GM18519 (cell line): ENCODE results near the gene EOLA1.
"Not testable (repeated sequence)": the region's sequence is repeated elsewhere in the genome, so short reads cannot be mapped to it uniquely, and the experiment has no call there.

Experiments
- ATAC-seq: cut with Tn5 transposase; IDR thresholded peaks from one replicate; pipeline ENCODE4 v1.9.1; 2021; ENCODE audit warnings: mild to moderate bottlenecking, moderate library complexity; ENCODE audit not compliant: unreplicated experiment, low FRiP score

The EOLA1 gene

GRCh38 chrX:149512225-149512885 is 28.5 kb upstream of the EOLA1 start:
- ATAC-seq = peak; percentile 60

- no peak for ATAC-seq
Observed at GRCh38 chrX:149513825-149514428, 26.9 kb upstream of the EOLA1 start.

DNA sequence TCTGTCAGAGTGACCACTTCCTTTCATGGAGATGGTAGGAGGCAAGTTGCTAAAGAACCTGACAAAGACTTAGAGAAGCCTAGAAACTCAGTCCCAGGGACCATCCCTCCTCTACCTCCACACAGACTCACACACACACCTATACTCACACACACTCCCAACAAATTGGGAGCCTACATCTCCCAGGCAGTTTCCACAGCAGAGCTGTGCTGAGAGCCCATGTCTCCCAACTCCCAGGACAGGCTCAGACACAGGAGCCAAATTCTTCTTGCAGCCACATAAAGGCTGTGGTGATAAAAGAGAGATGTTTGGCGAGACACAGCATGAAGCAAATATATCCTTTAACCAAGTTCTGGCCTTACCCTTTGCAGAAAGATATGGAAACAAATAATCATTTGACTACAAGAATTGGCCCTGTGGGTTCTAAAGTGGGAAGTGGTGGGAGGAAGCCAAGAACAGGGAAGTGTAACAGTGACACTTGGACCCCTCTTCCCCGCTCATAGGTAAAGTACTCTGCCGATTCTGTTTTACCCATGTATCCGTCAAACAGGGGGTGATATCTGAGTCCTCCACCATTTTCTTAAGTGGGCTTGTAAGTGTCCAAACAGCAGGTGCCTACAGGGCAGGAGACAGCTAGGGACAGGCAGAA is 24.7 kb upstream of the EOLA1 start:
- no peak for ATAC-seq

DNA sequence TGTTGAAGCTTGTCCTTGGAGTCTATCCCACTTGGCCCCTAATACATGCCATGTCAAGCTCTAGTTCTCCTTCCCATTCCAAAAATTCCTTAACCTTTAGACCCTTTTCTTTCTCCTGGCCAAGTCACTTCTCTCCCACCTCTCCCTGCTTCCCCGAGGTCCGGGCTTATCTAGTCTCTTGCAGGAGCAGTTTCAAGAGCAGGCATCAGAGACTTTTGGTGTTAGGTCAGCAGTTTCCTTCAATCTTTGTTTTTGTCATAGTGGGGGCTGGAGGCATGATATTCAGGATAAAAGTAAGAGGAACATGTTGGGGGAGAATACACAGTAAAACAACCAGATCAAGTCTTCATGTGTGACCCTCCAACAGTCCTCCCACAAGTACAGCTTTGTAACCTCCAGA is 24.2 kb upstream of the EOLA1 start:
- no peak for ATAC-seq

DNA sequence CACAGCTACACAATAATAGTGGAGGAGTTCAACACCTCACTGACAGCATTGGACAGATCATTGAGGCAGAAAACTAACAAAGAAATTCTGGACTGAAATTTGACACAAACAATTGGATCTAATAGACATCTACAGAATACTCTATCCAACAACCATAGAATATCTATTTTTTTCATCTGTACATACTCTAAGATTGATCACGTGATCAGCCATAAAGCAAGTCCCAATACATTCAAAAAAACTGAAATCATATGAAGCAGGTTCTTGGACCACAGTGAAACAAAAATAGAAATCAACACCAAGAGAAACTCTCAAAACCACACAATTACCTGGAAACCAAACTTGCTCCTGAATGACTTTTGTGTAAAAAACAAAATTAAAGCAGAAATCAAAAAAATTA is 23.5 kb upstream of the EOLA1 start:
- ATAC-seq = no peak

DNA sequence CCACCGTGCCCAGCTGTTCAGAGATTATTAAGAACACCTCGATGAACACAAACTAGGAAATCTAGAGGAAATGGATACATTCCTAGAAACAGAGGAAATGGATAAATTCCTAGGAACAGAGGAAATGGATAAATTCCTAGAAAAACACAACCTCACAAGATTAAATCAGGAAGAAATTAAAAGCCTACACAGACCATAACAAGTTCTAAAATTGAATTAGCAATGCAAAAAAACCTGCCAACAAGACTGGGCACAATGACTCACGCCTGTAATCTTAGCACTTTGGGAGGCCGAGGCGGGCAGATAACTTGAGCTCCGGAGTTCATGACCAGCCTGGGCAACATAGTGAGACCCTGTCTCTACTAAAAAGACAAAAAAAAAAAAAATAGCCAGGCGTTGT is 22.6 kb upstream of the EOLA1 start:
- ATAC-seq = no peak

DNA sequence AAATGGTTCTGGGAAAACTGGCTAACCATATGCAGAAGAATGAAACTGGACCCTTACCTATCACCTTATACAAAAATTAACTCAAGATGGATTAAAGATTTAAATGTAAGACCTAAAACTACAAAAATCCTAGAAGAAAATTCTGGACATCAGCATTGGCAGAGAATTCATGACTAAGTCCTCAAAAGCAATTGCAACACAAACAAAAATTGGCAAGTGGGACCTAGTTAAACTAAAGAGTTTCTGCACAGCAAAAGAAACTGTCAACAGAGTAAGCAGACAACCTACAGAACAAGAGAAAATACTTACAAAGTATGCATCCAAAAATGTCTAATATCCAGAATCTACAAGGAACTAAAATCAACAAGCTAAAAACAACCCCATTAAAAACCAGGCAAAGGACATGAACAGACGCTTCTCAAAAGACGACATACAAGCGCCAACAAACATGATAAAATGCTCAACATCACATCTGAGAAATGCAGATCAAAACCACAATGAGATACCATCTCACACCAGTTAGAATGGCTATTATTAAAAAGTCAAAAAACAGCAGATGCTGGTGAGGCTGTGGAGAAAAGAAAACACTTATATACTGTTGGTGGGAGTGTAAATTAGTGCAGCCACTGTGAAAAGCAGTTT is 20.1 kb upstream of the EOLA1 start:
- ATAC-seq = not testable (repeated sequence)

GRCh38 chrX:149521438-149521837 is 19.4 kb upstream of the EOLA1 start:
- no peak for ATAC-seq

- no peak for ATAC-seq
Observed at GRCh38 chrX:149522916-149523315, 17.9 kb upstream of the EOLA1 start.

DNA sequence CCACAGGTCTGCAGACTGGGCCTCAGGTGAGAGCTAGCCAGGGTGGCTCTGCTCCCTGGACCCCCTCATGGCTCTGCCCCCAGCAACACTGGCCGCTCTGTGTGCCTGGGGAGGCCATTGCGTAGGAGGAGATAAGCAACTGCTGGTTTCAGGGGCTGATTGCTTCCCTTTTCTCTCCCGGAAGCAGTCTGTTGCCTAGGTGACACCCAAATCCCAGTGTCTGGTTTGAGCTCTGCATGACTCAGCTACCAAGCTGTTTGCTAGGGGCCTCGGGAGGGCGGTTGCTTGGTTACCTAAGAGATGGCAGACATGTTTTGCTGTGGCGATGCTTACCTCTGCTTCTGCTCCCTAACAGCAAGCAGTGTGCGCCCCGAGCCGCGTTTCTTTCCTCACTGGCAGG is 15.4 kb upstream of the EOLA1 start:
- peak; percentile 92 for ATAC-seq

GRCh38 chrX:149525903-149526302 is 14.9 kb upstream of the EOLA1 start:
- ATAC-seq = not testable (repeated sequence)

DNA sequence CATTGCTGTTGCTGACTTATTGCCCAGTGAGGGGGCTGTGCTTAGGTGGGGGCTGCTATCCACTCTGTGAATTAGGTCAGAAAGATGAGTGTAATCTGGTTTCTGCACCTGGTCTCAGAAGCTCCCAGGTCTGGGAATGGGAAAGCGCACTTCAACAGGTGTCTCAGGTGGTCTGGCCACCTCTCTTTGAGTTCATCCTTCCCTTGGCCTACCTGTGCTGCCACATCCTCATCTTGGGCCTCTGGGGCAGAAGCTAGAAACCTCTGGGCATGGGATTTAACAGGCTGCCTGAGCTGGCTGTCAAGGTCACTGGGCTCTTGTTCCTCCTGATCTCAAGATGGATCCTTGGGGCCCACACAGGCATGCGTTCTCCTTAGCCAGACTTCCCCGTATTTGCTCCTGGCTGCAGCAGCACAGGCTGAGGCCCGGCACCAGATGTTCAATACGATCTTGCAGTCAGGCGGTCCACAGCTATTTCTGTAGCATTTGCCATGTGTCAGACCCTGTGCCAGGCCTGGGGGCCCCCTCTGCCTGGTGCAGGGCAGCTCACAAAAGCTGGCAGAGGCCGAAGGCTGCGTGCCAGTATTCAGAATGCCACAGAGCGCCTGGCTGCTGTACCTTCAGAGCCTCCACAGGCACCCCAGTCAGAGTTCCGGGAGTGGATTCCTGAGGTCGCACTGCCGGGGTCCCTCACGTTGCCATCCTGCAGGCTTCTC is 14.3 kb upstream of the EOLA1 start:
- not testable (repeated sequence) for ATAC-seq

- no peak for ATAC-seq
Observed at GRCh38 chrX:149527705-149528104, 13.1 kb upstream of the EOLA1 start.

DNA sequence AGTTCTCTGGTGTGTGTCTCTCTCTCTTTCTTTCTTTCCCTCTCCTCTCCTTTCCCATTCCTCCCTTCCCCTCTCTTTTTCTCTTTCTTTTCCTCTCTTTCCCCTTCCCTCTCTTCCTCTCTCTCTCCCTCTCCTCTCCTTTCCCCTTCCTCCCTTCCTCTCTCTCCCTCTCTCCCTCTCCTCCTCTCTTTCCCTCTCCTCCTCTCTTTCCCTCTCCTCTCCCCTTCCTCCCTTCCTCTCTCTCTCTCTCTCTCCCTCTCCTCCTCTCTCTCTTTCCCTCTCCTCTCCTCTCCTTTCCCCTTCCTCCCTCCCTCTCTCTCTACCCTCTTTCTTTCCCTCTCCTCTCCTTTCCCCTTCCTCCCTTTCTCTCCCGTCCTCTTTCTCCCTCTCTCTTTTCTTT is 12.4 kb upstream of the EOLA1 start:
- no peak for ATAC-seq

GRCh38 chrX:149531599-149531998 is 9.2 kb upstream of the EOLA1 start:
- peak; percentile 69 for ATAC-seq

DNA sequence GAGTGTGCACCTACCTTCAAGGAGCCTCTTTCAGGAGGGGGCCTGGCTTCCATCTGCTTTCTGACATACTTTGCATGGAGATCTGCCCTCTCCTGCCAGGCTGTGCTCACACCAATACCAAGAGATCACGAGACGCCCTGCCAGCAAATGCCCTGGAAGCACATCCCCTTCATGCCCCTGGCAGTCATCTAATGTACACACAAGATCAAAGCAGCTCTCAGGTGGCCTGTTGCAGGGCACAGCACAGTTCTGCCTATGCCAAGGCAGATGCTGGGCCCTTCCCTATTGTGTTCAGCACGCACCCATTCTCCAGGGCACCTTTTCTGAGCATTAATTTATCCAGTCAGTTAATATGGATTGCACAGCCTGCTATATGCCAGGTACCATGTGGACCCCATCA is 7.9 kb upstream of the EOLA1 start:
- ATAC-seq = not testable (repeated sequence)

- ATAC-seq = not testable (repeated sequence)
Observed at GRCh38 chrX:149533999-149534398, 6.8 kb upstream of the EOLA1 start.

DNA sequence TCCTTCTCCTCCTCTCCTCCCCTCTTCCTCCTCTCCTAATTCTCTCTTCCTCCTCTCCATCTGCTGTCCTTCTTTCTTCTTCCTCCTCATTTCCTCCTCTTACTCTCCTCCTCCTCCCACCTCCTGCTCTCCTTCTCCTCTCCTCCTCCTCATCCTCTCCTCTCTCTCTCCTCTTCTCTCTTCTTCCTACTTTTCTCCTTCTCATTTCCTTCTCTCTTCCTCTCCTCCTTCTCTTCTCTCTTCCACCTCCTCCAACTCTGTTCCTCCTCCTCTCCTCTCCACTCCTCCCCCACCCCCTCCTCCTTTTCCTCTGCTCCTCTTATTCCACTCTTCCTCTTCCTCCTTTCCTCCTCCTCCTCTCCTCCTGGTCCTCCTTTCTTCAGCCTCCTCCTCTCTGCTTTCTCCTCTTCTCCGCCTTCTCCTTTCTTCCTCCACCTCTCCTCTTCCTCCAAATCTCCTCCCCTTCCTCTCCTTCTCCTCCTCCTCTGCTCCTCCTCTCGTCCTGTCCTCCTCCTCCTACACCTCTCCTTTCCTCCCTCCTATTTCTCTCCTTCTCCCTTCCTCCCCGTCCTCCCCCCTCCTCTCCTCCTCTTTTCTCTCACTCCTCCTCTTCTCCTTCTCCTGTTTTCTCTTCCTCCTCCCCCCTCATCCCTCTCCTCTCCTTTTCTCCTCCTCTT is 5.7 kb upstream of the EOLA1 start:
- ATAC-seq = not testable (repeated sequence)

DNA sequence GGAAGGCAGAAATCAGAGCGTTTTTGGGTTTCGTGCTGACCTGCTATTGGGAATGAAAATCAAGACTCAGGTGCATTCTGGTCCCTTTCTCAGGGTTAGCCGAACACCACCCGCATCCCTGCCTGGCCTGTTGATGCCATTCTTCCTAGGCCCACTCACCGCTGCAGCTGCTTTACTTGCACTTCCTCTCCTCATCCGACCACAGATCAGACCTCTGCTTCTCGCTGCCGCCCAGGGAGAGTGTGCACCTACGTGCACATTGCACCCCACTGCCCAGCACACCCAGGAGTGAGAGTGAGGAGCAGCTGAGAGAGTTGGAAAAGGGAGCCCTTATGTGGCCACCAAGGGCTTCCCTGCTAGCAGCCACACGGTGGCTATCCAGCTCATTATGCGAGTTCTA is 3.3 kb upstream of the EOLA1 start:
- ATAC-seq = not testable (repeated sequence)
